SHP77 (cell line): Measurements from ENCODE around the gene FMNL2.
"Not testable (repeated sequence)": the region's sequence is repeated elsewhere in the genome, so short reads cannot be mapped to it uniquely, and the experiment has no call there.

Source experiments
- DNase-seq, 2 experiments: peaks; one replicate each; lab custom pipeline; 2025; lab: John Stamatoyannopoulos, UW

Gene FMNL2

DNA sequence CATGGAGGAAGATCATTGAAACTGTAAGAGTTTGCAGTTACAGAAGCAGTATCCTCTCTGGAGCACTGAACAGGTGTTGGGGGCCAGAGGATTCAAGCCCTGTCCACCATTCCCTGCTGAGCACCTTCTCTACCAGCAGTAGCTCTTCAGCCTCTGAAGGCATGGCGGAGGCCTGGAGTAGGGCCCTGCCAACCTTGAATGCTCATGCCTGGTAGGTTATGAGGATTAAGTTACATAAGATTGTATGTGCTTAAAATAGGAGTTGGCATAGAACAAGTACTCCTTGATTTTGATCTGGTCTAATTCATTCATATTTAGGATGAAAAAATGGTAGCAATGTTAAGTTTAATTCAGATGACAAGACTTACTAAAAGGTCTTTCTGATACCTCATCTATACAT, 40.2 kb downstream of the FMNL2 start:
- no peak for DNase-seq

- no peak for DNase-seq
Observed at GRCh38 chr2:152376385-152376784, 41.4 kb downstream of the FMNL2 start.

GRCh38 chr2:152376968-152377367, 42.0 kb downstream of the FMNL2 start:
- DNase-seq = no peak

- no peak for DNase-seq
Observed at GRCh38 chr2:152379089-152379488, 44.1 kb downstream of the FMNL2 start.

DNA sequence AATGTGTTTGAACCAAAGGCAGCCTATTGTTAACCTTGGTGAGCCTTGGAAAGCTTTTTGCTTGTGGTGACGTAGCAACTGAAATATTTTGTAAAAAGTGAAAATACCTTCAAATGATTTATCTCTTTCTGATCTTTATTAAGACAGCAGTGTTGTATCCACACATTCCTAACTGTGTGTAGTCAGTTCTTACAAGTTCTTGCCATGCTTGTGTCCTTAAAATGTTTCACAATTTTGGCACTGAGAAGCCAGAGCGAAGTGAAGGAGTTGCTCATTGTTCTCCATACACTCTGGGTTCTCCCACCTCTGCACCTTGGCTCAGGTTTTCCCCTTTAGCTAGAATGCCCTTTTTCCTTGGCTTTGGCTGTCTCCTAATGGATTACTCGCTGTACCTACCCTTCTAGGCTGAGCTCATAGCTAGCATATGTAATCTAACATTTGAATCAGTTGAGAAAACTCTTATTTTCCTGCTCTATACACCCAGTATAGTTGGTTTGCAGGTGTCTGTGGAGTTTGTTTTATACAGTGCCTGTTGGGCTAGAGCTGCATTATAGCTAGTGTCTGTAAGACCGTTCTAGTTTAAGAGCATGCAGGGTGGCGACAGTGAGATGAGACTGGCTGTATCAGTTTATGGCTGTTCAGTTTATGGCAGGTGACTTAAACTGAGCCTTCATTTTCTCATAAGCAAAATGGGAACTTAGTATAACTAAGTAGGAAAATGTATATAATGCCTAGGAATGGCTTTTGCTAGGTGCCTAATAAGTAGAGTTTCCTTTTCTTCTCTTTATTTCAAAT, 45.5 kb downstream of the FMNL2 start:
- DNase-seq = no peak

DNA sequence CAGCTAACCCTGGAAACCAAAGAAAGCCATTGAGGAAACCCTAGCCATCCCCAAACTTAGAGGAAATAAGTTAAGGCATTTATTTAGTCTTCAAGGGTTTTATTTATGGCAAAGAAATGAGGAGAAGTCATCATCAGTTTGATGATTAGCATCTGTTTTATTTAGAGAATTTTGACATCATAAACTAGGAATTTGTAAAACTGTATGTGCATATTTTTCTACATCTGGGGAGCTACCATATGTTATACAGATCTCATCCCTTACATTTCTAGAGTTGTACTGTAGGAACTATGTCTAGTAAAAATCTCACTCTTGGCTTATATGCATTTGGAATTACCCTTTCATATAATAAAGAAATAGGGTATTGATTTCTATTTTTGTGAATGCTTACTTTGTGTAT, 48.7 kb downstream of the FMNL2 start:
- no peak for DNase-seq

DNA sequence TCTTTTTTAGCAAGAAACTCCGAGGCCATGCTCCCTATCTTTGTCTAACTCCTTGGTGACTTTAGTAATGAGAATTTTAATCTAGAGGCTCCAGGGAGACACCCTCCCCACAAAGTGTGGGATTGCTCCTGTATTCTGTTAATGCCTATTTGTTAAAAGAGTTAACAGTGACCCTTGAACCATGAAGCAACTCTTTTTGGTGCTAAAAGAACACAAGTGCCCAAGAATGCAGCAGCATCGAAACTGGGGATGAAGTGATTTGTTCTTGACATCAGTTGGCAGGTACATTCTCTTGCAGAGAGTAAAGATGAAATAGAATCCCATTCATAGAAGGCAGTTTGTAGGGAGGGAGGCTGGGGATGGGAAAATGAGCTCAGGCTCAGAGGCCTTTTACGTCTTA, 50.0 kb downstream of the FMNL2 start:
- DNase-seq = no peak

DNA sequence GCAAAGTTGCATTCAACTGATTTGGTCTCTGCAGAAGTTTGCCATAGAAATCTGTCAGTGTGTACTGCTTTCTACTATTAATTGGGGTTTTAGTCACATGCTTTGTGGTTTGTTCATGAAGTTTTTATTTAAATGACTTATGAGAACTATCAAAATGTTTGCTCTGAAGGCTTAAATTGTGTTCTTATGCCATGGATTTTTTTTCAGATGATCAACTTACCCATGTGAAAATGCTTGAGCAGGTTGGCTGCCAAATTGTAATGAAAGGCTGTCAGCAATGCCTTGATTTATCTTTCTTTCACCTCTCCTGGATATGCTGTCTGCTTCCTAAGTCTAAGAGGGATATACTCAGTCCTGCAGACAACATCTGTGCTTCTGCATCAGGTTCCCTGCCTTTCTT, 50.7 kb downstream of the FMNL2 start:
- DNase-seq = no peak

GRCh38 chr2:152386266-152386665, 51.3 kb downstream of the FMNL2 start:
- no peak for DNase-seq

DNA sequence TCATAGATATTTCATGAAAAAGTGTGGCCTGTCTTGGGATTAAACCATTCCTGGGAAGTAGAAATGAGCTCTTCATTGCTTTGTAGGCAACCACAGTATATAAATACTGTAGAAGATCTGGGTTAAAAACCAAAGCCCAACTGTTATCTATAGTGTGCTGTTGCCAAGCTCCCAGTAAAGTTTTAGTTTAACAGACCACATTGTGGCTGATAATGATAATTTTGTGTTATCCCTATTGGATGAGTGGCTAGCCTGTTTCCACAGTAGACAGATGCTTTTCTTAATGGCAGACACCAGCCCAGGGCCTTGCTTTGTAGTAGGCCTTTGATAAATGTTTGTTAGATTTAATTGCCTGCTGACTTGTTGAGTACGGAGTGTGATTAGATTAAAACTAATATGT, 52.1 kb downstream of the FMNL2 start:
- DNase-seq = no peak

GRCh38 chr2:152388269-152388668, 53.3 kb downstream of the FMNL2 start:
- DNase-seq = not testable (repeated sequence)

DNA sequence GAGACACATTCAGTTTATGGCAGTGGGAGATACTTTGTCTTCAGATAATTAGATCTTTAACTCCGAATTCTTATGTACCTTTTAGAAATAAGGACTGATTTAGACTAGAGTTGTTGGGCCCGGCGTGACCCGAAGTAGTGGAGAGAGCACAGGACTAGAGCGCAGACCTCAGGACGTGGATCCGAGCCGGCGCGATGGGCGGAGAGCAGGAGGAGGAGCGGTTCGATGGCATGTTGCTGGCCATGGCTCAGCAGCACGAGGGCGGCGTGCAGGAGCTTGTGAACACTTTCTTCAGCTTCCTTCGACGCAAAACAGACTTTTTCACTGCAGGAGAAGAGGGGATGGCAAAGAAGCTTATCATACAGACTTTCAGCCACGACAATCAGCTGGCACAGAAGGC, 54.5 kb downstream of the FMNL2 start:
- DNase-seq = no peak

GRCh38 chr2:152390837-152391236, 55.9 kb downstream of the FMNL2 start:
- no peak for DNase-seq

- no peak for DNase-seq
Observed at GRCh38 chr2:152391318-152391717, 56.3 kb downstream of the FMNL2 start.

GRCh38 chr2:152393377-152393776, 58.4 kb downstream of the FMNL2 start:
- DNase-seq = no peak

GRCh38 chr2:152394326-152394725, 59.4 kb downstream of the FMNL2 start:
- DNase-seq = no peak

DNA sequence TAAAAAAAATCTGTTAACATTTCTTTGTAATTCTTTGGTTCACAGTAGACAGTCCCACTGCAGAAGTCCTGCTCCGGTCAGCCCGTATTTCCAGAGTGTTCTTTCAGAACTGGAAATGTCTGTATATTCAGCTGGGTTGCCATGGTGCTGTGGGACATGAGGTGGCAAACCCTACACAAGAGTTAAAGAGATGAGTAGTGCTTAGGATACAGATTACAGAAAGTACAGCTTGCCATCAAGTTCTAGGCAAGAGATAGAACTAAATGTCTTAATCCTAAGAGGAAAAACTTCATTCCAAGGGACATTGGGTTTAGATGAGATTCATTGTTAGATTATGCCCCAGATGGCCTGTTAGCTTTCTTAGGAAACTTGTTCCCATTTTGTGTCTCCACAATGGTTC, 60.1 kb downstream of the FMNL2 start:
- DNase-seq = no peak

DNA sequence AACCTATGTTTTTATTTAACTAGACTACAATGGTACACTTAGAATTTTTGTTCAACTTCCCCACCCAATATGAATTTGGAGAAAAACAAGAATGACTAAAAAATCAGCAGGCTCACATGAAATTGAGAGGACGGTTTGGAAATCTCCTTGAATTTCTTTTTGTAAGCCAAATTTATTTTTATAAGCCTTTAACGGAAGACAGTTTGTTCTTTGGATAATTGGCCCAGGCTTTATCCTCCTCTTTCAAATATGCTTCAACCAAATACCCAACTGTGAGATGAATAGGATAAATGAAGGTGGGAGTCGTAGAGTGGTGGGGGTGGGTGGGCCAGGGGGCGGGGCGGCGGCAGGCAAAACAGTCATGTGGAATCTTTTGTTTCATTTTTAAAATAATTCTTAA, 60.6 kb downstream of the FMNL2 start:
- DNase-seq = no peak

GRCh38 chr2:152396051-152396511, 61.1 kb downstream of the FMNL2 start:
- no peak for DNase-seq

- no peak for DNase-seq
Observed at GRCh38 chr2:152396763-152397162, 61.8 kb downstream of the FMNL2 start.

DNA sequence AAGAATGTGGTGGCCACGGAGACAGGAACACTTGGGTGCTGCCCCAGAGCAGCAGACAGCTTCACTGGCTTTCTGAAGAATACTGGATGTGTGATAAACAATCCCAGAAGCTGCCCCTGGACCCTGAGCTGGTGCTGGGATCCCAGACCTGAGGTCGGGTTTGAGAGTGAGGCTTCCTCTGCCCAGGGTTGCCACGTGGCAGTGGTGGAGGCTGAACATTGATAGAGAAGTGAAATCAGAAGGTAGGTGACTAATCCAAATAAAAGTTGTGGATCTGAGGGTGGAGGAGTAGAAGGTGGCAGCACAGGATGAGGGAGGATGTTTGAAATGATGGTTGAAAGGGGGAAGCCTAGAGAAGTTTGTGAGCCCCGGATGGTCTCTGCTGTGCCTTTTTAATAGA, 64.0 kb downstream of the FMNL2 start:
- DNase-seq = no peak

DNA sequence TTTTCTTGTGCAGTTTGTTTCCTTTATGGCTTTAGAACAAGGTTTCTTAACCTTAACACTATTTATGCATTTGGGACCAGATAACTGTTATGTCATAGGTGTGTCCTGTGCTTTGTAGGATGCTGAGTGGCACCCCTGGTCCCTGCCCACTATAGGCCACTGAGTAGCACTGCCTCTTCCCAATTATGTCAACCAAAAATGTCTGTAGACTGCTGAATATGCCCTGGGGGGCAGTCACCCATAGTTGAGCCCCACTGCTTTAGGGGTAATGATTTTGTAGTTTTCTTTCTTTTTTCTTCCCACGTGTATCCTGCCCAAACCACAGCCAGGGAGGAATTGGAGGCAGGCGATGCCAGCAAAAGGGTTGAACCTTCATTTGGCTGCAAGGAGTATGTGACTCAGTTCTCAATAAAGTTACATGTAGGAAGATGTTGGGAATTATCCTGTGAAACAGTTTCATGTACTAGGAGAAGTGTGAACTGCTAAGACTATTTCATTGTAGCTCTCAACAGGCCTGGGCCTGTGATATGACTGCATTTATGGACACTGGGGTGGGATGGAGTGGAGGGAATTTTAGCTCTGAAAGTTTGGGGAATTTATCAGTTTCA, 65.7 kb downstream of the FMNL2 start:
- no peak for DNase-seq
